Parathyroid adenoma (tissue), 2 donors: ENCODE measurements around the gene IL36B.

Experiments used
- H2AFZ ChIP-seq: fragments of 300-600 bp; sonication (generic); one replicate; pipeline ENCODE4 v1.7.0; 2017; ENCODE audit warnings: antibody characterized with exemption, mild to moderate bottlenecking
- H3K27ac ChIP-seq: fragments of 300-600 bp; sonication (generic); one replicate; pipeline ENCODE4 v1.7.0; 2017
- H3K27me3 ChIP-seq: fragments of 300-600 bp; sonication (generic); one replicate; pipeline ENCODE4 v1.7.0; 2017; ENCODE audit warnings: low read length; ENCODE audit not compliant: control insufficient read depth, insufficient read depth
- H3K36me3 ChIP-seq: fragments of 300-600 bp; sonication (generic); one replicate; pipeline ENCODE4 v1.7.0; 2017; ENCODE audit warnings: low read length; ENCODE audit not compliant: control insufficient read depth, insufficient read depth
- H3K4me1 ChIP-seq: fragments of 300-600 bp; sonication (generic); one replicate; pipeline ENCODE4 v1.7.0; 2017; ENCODE audit warnings: control low read depth
- H3K4me2 ChIP-seq: fragments of 300-600 bp; sonication (generic); one replicate; pipeline ENCODE4 v1.7.0; 2017; ENCODE audit warnings: low read length
- H3K4me3 ChIP-seq: fragments of 300-600 bp; sonication (generic); one replicate; pipeline ENCODE4 v1.7.0; 2017; ENCODE audit warnings: low read depth, low read length
- H3K79me2 ChIP-seq: fragments of 300-600 bp; sonication (generic); one replicate; pipeline ENCODE4 v1.7.0; 2017; ENCODE audit warnings: control low read depth
- H3K9ac ChIP-seq: fragments of 300-600 bp; sonication (generic); one replicate; pipeline ENCODE4 v1.7.0; 2017; ENCODE audit warnings: mild to moderate bottlenecking
- H3K9me3 ChIP-seq: fragments of 300-600 bp; sonication (generic); one replicate; pipeline ENCODE4 v1.7.0; 2017; ENCODE audit warnings: low read length; ENCODE audit not compliant: control insufficient read depth
- CTCF ChIP-seq: fragments of 300-600 bp; sonication (generic); IDR thresholded peaks from one replicate; pipeline ENCODE4 v1.7.0; 2017; ENCODE audit warnings: antibody characterized with exemption, mild to moderate bottlenecking
- donor health status: primary hyperparathyroidism.

IL36B gene

GRCh38 chr2:113067681-113068080, 15.0 kb upstream of the IL36B start, which contains the start of gene IL1F10:
Gene IL1F10, plus strand, starts transcription at chr2:113067970. Its CDS starts 4,769 bp downstream, at chr2:113072739.
- no peak for TF ChIP-seq CTCF
- Histone ChIP-seq H3K79me2 (no peaks in the 10 kb centered on the region), H3K27me3 (no peaks in the 10 kb centered on the region), H3K9me3 (no peaks in the 10 kb centered on the region), H3K36me3 (no peaks in the 10 kb centered on the region), H3K4me1 (no peaks in the 10 kb centered on the region), H3K4me3 (no peak within 1 kb of the TSS), H3K4me2 (no peak within 1 kb of the TSS), H2AFZ (no peak within 1 kb of the TSS), H3K27ac (no peak within 1 kb of the TSS), H3K9ac (no peak within 1 kb of the TSS)

- Histone ChIP-seq H3K4me1 (no peaks in the 10 kb centered on the region), H2AFZ (no peak overlapping the region), H3K4me3 (no peak overlapping the region), H3K27me3 (no peaks in the 10 kb centered on the region), H3K9me3 (no peaks in the 10 kb centered on the region), H3K9ac (no peak overlapping the region), H3K36me3 (no peaks in the 10 kb centered on the region), H3K4me2 (no peak overlapping the region), H3K79me2 (no peaks in the 10 kb centered on the region), H3K27ac (no peak overlapping the region)
- no peak for TF ChIP-seq CTCF
Measured at GRCh38 chr2:113064898-113065297, 12.2 kb upstream of the IL36B start.

GRCh38 chr2:113064281-113064680, 11.6 kb upstream of the IL36B start:
- no peak for TF ChIP-seq CTCF
- Histone ChIP-seq H3K9me3 (no peaks in the 10 kb centered on the region), H2AFZ (no peak overlapping the region), H3K9ac (no peak overlapping the region), H3K79me2 (no peaks in the 10 kb centered on the region), H3K4me3 (no peak overlapping the region), H3K36me3 (no peaks in the 10 kb centered on the region), H3K27me3 (no peaks in the 10 kb centered on the region), H3K4me2 (no peak overlapping the region), H3K4me1 (no peaks in the 10 kb centered on the region), H3K27ac (no peak overlapping the region)

- Histone ChIP-seq H3K79me2 (no peaks in the 10 kb centered on the region), H3K36me3 (no peaks in the 10 kb centered on the region), H3K4me3 (no peak overlapping the region), H3K27me3 (no peaks in the 10 kb centered on the region), H3K4me1 (no peaks in the 10 kb centered on the region), H3K27ac (no peak overlapping the region), H2AFZ (no peak overlapping the region), H3K9ac (no peak overlapping the region), H3K4me2 (peak overlapping the region; percentile 13), H3K9me3 (no peaks in the 10 kb centered on the region)
- no peak for TF ChIP-seq CTCF
Measured at GRCh38 chr2:113061896-113062770, 9.5 kb upstream of the IL36B start.

GRCh38 chr2:113061241-113061640, 8.6 kb upstream of the IL36B start:
- no peak for TF ChIP-seq CTCF
- no peaks in the 10 kb centered on the region for H3K79me2 ChIP-seq
- no peaks in the 10 kb centered on the region for H3K4me1 ChIP-seq
- no peaks in the 10 kb centered on the region for H3K9me3 ChIP-seq
- no peak overlapping the region for H3K4me2 ChIP-seq
- H3K9ac ChIP-seq = no peak overlapping the region
- H3K36me3 ChIP-seq = no peaks in the 10 kb centered on the region
- no peak overlapping the region for H2AFZ ChIP-seq
- no peaks in the 10 kb centered on the region for H3K27me3 ChIP-seq
- H3K4me3 ChIP-seq = no peak overlapping the region
- no peak overlapping the region for H3K27ac ChIP-seq
